HL-60 (cell line): ENCODE measurements around the gene GSK3B.

ENCODE experiments used
- DNase-seq, 2 experiments: peaks; one replicate each; pipeline ENCODE4 v3.0.0-alpha.2; 2010 to 2020; ENCODE audit warnings: low read depth in 1 of 2, low spot score in 1 of 2
- H3K27ac ChIP-seq: fragments of 250-450 bp; sonication (Bioruptor Pico); replicated peaks from 2 replicates; pipeline ENCODE4 v1.5.1; 2020; ENCODE audit warnings: mild to moderate bottlenecking, moderate library complexity
- H3K27me3 ChIP-seq: fragments of 250-450 bp; sonication (Bioruptor Pico); 2 replicates; pipeline ENCODE4 v1.5.1; 2021; ENCODE audit warnings: mild to moderate bottlenecking, moderate library complexity; ENCODE audit not compliant: insufficient read depth, poor library complexity, severe bottlenecking
- H3K4me3 ChIP-seq: replicated peaks from 2 replicates; pipeline ENCODE4 v1.5.1; 2011; ENCODE audit warnings: mild to moderate bottlenecking, control low read depth, low read length; ENCODE audit not compliant: insufficient read depth
- GABPA ChIP-seq: IDR thresholded peaks from 2 replicates; pipeline ENCODE4 v1.6.1; 2012; ENCODE audit warnings: low read depth
- POLR2AphosphoS5 ChIP-seq: IDR thresholded peaks from 2 replicates; pipeline ENCODE4 v1.6.1; 2012; ENCODE audit warnings: low read depth
- SPI1 ChIP-seq: IDR thresholded peaks from 2 replicates; pipeline ENCODE4 v1.6.1; 2012; ENCODE audit warnings: low read depth, mild to moderate bottlenecking, borderline replicate concordance
- TF ChIP-seq, protein P1 (sequence below): IDR thresholded peaks from one replicate; pipeline ENCODE4 v1.5.1; 2011; ENCODE audit warnings: low read length, control low read depth, inconsistent platforms; ENCODE audit not compliant: insufficient read depth
- TF ChIP-seq, protein P2 (sequence below): IDR thresholded peaks from 2 replicates; pipeline ENCODE4 v1.6.1; 2012; ENCODE audit warnings: low read depth; ENCODE audit not compliant: insufficient replicate concordance

The GSK3B gene

DNA sequence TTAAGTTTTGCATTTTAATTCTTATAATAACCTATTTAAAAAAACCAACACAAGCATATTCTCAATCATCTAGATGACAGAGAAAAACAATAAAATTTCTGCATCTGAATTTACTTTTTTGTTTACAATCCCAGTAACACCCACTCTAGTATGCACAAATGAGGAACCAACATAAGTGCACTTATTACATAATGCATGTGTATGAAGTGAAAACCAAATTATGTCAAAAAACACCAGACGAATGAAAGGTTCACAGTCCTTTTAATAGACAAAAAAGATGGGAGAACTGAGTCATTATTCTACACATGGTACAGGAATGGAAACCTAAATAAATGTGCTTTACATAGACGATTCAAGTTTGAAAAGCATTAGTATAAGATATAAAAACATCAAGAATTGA, 220.6 kb downstream of the GSK3B start:
- no peak for DNase-seq
- no peak overlapping the region for H3K4me3 ChIP-seq
- H3K27me3 ChIP-seq: no peaks in the 10 kb centered on the region
- H3K27ac ChIP-seq: no peak overlapping the region
- TF ChIP-seq, protein P1, sequence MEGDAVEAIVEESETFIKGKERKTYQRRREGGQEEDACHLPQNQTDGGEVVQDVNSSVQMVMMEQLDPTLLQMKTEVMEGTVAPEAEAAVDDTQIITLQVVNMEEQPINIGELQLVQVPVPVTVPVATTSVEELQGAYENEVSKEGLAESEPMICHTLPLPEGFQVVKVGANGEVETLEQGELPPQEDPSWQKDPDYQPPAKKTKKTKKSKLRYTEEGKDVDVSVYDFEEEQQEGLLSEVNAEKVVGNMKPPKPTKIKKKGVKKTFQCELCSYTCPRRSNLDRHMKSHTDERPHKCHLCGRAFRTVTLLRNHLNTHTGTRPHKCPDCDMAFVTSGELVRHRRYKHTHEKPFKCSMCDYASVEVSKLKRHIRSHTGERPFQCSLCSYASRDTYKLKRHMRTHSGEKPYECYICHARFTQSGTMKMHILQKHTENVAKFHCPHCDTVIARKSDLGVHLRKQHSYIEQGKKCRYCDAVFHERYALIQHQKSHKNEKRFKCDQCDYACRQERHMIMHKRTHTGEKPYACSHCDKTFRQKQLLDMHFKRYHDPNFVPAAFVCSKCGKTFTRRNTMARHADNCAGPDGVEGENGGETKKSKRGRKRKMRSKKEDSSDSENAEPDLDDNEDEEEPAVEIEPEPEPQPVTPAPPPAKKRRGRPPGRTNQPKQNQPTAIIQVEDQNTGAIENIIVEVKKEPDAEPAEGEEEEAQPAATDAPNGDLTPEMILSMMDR: no peak
- no peak for TF ChIP-seq POLR2AphosphoS5
- TF ChIP-seq, protein P2, sequence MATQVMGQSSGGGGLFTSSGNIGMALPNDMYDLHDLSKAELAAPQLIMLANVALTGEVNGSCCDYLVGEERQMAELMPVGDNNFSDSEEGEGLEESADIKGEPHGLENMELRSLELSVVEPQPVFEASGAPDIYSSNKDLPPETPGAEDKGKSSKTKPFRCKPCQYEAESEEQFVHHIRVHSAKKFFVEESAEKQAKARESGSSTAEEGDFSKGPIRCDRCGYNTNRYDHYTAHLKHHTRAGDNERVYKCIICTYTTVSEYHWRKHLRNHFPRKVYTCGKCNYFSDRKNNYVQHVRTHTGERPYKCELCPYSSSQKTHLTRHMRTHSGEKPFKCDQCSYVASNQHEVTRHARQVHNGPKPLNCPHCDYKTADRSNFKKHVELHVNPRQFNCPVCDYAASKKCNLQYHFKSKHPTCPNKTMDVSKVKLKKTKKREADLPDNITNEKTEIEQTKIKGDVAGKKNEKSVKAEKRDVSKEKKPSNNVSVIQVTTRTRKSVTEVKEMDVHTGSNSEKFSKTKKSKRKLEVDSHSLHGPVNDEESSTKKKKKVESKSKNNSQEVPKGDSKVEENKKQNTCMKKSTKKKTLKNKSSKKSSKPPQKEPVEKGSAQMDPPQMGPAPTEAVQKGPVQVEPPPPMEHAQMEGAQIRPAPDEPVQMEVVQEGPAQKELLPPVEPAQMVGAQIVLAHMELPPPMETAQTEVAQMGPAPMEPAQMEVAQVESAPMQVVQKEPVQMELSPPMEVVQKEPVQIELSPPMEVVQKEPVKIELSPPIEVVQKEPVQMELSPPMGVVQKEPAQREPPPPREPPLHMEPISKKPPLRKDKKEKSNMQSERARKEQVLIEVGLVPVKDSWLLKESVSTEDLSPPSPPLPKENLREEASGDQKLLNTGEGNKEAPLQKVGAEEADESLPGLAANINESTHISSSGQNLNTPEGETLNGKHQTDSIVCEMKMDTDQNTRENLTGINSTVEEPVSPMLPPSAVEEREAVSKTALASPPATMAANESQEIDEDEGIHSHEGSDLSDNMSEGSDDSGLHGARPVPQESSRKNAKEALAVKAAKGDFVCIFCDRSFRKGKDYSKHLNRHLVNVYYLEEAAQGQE: no peak
- no peak for TF ChIP-seq GABPA
- TF ChIP-seq SPI1: no peak

DNA sequence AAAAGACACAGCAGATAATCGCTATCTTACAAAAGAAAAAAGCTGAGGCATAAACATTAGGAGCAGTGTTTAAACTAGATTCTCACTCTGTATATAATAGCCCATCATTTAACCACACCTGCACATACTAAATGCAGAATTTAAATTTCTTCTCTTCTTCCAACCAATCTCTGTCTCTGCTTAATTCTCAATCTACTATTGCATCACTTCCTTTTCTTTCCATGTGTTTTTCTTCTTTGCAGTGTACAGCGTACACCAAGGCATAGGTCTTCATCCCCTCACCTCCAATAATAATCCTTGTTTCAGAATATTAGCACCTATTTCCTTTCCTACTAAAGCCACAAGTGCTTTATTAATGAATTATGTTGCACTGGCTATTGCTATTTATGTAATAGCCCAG, 221.5 kb downstream of the GSK3B start:
- H3K27ac ChIP-seq: no peak overlapping the region
- no peaks in the 10 kb centered on the region for H3K27me3 ChIP-seq
- no peak for DNase-seq
- TF ChIP-seq GABPA (no peak), POLR2AphosphoS5 (no peak), SPI1 (no peak)
- TF ChIP-seq, protein P1: no peak
- TF ChIP-seq, protein P2: no peak
- H3K4me3 ChIP-seq: no peak overlapping the region

DNA sequence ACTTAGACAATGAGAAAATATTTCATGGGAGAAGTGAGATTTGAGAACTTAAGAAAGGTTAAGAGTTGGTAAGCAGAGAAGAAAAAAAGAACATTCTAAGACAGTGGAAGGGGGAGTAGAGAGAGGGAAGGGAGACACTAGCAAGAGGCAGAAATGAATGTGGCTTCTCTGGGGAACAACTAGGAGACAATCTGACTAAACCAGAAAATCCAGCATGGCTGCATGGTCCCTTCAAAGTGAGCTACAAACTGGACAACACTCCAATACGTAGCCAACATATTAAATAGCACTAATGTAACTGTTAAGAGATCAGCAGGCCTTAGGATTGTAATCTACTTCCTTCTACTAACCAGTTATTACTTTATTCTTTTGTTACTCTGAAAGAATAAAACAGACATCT, 222.7 kb downstream of the GSK3B start:
- no peak overlapping the region for H3K27ac ChIP-seq
- no peak for DNase-seq
- no peaks in the 10 kb centered on the region for H3K27me3 ChIP-seq
- TF ChIP-seq SPI1: no peak
- no peak for TF ChIP-seq POLR2AphosphoS5
- TF ChIP-seq, protein P1: no peak
- TF ChIP-seq, protein P2: no peak
- TF ChIP-seq GABPA: no peak
- H3K4me3 ChIP-seq: no peak overlapping the region
